GM12878 (cell line): ENCODE measurements around the gene RASAL2.

ENCODE experiments used
- BCL11A ChIP-seq: IDR thresholded peaks from 2 replicates; pipeline ENCODE4 v1.6.1; 2011; ENCODE audit warnings: low read depth, low read length
- CTCF ChIP-seq, 3 experiments: IDR thresholded peaks in 2 of 3; conservative IDR thresholded peaks in 1 of 3; 2 replicates each; pipeline ENCODE4 v1.5.1; 2011; ENCODE audit warnings: low read depth in 3 of 3, low read length in 3 of 3, mild to moderate bottlenecking in 3 of 3, control low read depth in 2 of 3, moderate library complexity in 2 of 3, inconsistent platforms in 1 of 3, mixed read lengths in 1 of 3; ENCODE audit not compliant: control insufficient read depth in 2 of 3, insufficient read depth in 1 of 3; ENCODE audit errors: extremely low read depth in 1 of 3
- EZH2 ChIP-seq: IDR thresholded peaks from 2 replicates; pipeline ENCODE4 v1.6.1; 2012; ENCODE audit warnings: low read depth, mild to moderate bottlenecking, control low read depth, inconsistent platforms, low read length, borderline replicate concordance; ENCODE audit not compliant: control insufficient read depth
- MAX ChIP-seq: IDR thresholded peaks from 2 replicates; pipeline ENCODE4 v1.6.1; 2012; ENCODE audit warnings: low read depth, low read length, improper control_type of control experiment
- MXI1 ChIP-seq: fragments of 150-350 bp; IDR thresholded peaks from 2 replicates; pipeline ENCODE4 v1.6.1; 2011; ENCODE audit warnings: low read depth, mild to moderate bottlenecking, inconsistent platforms, low read length, improper control_type of control experiment
- POLR2AphosphoS5 ChIP-seq: IDR thresholded peaks from 2 replicates; pipeline ENCODE4 v1.6.1; 2011; ENCODE audit warnings: mild to moderate bottlenecking, low read length, inconsistent platforms
- RAD21 ChIP-seq: IDR thresholded peaks from 2 replicates; pipeline ENCODE4 v1.6.1; 2011; ENCODE audit warnings: mild to moderate bottlenecking, low read depth, low read length, moderate library complexity; ENCODE audit not compliant: insufficient read depth
- SMC3 ChIP-seq: IDR thresholded peaks from 2 replicates; pipeline ENCODE4 v1.6.1; 2011; ENCODE audit warnings: low read length, improper control_type of control experiment, borderline replicate concordance
- SUPT20H ChIP-seq: IDR thresholded peaks from 2 replicates; pipeline ENCODE4 v1.6.1; 2011; ENCODE audit warnings: low read depth, mild to moderate bottlenecking, low read length, moderate library complexity, borderline replicate concordance; ENCODE audit not compliant: control insufficient read depth
- USF1 ChIP-seq: IDR thresholded peaks from 2 replicates; pipeline ENCODE4 v1.6.1; 2011; ENCODE audit warnings: borderline replicate concordance, low read depth, mild to moderate bottlenecking, moderate library complexity, mixed read lengths, low read length; ENCODE audit not compliant: insufficient read depth; ENCODE audit errors: extremely low read length

- TF ChIP-seq CTCF (IDR thresholded peaks at IDR 0.05 in 2 of 3, conservative IDR thresholded peaks at IDR 0.05 in 1 of 3; ENCODE audit: control insufficient read depth in 2 of 3, extremely low read depth in 1 of 3, insufficient read depth in 1 of 3, low read depth in 3 of 3, low read length in 3 of 3) (no peak), POLR2AphosphoS5 (no peak), BCL11A (no peak), SMC3 (no peak), RAD21 (no peak), EZH2 (no peak), MAX (no peak), SUPT20H (no peak), MXI1 (no peak), USF1 (no peak)
These were observed 8.3 kb downstream of the RASAL2 start for GRCh38 chr1:178102218-178102617.
